Occipital lobe (tissue), 2 donors: Measurements from ENCODE around the gene RAMAC. TPM values are rescaled to one million over a fixed set of nuclear protein-coding genes. Genes with fewer than 3 reads are reported as not detected.
"Not testable (repeated sequence)": the region's sequence is repeated elsewhere in the genome, so short reads cannot be mapped to it uniquely, and the experiment has no call there.

Source experiments
- DNase-seq: peaks from one replicate; lab custom pipeline; 2025; lab: John Stamatoyannopoulos, UW
- total RNA-seq: library from RNA; depleted of rRNA; stranded (reverse); fragments of >200 nt; gene quantifications from one replicate; pipeline ENCODE4 v1.2.3, GENCODE V29; 2014

RAMAC gene
- total RNA-seq, 1 donor from 2014 or later: 41.5 TPM

GRCh38 chr15:82968066-82968465, 17.9 kb upstream of the RAMAC start:
- DNase-seq: no peak

- no peak for DNase-seq
These were observed 16.7 kb upstream of the RAMAC start for GRCh38 chr15:82969353-82969752.

- no peak for DNase-seq
These were observed 15.8 kb upstream of the RAMAC start for GRCh38 chr15:82970078-82970686.

GRCh38 chr15:82970696-82971095, 15.3 kb upstream of the RAMAC start:
- DNase-seq: no peak

- no peak for DNase-seq
These were observed 14.6 kb upstream of the RAMAC start for GRCh38 chr15:82971218-82971984.

- DNase-seq: no peak
These were observed 13.0 kb upstream of the RAMAC start for GRCh38 chr15:82972990-82973389.

GRCh38 chr15:82977076-82977475, 8.9 kb upstream of the RAMAC start:
- DNase-seq: no peak

- no peak for DNase-seq
These were observed 7.6 kb upstream of the RAMAC start for GRCh38 chr15:82978438-82978837.

- no peak for DNase-seq
These were observed 6.3 kb upstream of the RAMAC start for GRCh38 chr15:82979726-82980125.

GRCh38 chr15:82980981-82981380, 5.0 kb upstream of the RAMAC start:
- no peak for DNase-seq

GRCh38 chr15:82986442-82986780, 401 bp downstream of the RAMAC start:
- DNase-seq: no peak

GRCh38 chr15:82992436-82992998, 6.5 kb downstream of the RAMAC start:
- DNase-seq: no peak

- DNase-seq: no peak
These were observed 7.1 kb downstream of the RAMAC start for GRCh38 chr15:82993144-82993543.

GRCh38 chr15:82995076-82995475, 9.1 kb downstream of the RAMAC start:
- no peak for DNase-seq

GRCh38 chr15:82995938-82996337, 9.9 kb downstream of the RAMAC start:
- DNase-seq: no peak

GRCh38 chr15:82999426-82999825, 13.4 kb downstream of the RAMAC start:
- no peak for DNase-seq

GRCh38 chr15:82999905-83000671, 14.1 kb downstream of the RAMAC start:
- DNase-seq: no peak

- not testable (repeated sequence) for DNase-seq
These were observed 14.6 kb downstream of the RAMAC start for GRCh38 chr15:83000672-83001031.

GRCh38 chr15:83010709-83011270, 24.8 kb downstream of the RAMAC start:
- peak; percentile 66 for DNase-seq

GRCh38 chr15:83011271-83012075, 25.5 kb downstream of the RAMAC start, which contains the start of gene C15orf40:
TSS of gene C15orf40 (minus strand) at chr15:83011639. CDS start at chr15:83011607, 32 bp downstream.
- peak; percentile 78 for DNase-seq

- no peak for DNase-seq
These were observed 26.0 kb downstream of the RAMAC start for GRCh38 chr15:83012076-83012426.
